ENCODE measurements around the gene ELAVL4.

The ELAVL4 gene

DNA sequence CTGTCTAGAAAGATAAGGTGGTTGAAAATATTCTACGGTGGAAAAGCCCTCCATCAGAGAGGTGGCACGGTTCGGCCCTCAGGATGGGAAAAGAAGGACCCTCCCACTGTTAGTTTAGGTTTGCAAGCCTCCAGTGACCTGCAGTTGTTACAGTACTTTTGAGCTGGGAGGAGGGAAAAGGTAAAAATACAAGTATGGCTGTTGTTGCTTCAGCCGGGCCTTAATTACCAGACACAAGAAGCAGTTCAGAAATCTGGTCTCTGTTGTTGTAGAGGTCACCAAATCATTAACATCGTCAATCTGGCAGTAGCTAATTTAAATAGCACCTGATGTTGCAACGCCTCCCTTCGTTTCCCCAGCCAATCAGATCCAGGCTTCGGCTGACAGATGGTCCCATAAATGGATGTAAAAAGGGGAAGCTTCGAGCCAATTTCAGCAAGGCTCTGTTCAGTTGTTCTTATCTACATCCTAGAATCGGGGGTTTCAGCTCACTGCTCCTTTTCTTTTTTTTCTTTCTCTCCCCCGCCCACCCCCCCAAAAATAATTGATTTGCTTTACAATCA lies at the start of gene ELAVL4:
ELAVL4 (plus strand) TSS at position 424 of the 563 bp plus-strand sequence. CDS start 270 bp downstream, outside the sequence.
- no peak for DNase-seq

- DNase-seq, result no peak
These were observed 48.4 kb upstream of the ELAVL4 start for GRCh38 chr1:50060279-50060678.

DNA sequence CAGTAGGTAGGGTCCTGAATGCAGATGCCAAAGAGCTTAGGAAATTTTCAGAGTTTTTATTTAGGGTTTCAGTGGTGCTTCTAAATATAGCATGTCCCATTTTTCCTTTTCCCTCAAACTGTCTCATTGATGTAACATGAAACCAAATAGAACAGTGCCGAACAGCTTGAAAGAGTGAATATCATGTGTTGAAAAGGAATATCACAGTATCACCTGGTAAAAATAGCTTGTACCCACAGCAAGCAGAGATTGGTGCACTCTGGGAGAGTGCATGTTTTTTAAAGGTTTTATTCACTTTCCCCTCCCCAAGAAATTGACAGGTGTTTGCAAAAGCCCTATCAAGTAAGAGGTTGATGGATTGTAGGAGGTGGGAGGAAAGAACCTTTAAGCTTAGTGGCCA lies 41.9 kb upstream of the ELAVL4 start:
- no peak for DNase-seq

DNA sequence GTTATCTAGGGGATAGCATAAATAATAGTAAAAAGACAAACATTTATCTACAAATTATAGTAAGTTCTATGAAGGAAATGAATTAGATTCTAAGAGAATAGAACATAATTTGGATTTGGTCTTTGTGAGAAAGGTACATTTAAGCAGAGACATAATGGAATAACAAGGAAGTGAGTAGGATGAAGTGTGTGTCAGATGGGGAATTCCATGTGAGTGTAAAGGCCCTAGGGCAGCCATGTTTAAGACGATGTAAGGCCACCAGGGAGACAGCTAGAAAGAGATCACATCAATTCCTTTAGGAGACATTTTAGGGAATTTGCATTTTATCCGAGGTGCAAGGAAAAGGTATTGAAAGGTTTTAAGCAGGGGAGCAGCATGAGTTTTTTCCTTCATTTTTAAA lies 33.8 kb upstream of the ELAVL4 start:
- DNase-seq, result no peak

- DNase-seq, result no peak
These were observed 31.4 kb upstream of the ELAVL4 start for GRCh38 chr1:50077273-50077672.

- DNase-seq, result peak; percentile 50
These were observed 27.7 kb upstream of the ELAVL4 start for GRCh38 chr1:50080904-50081586.

- DNase-seq, result no peak
These were observed 24.3 kb upstream of the ELAVL4 start for GRCh38 chr1:50084389-50084788.

GRCh38 chr1:50091068-50091467 lies 17.7 kb upstream of the ELAVL4 start:
- DNase-seq, result no peak

GRCh38 chr1:50095716-50096115 lies 13.0 kb upstream of the ELAVL4 start:
- DNase-seq, result no peak

DNA sequence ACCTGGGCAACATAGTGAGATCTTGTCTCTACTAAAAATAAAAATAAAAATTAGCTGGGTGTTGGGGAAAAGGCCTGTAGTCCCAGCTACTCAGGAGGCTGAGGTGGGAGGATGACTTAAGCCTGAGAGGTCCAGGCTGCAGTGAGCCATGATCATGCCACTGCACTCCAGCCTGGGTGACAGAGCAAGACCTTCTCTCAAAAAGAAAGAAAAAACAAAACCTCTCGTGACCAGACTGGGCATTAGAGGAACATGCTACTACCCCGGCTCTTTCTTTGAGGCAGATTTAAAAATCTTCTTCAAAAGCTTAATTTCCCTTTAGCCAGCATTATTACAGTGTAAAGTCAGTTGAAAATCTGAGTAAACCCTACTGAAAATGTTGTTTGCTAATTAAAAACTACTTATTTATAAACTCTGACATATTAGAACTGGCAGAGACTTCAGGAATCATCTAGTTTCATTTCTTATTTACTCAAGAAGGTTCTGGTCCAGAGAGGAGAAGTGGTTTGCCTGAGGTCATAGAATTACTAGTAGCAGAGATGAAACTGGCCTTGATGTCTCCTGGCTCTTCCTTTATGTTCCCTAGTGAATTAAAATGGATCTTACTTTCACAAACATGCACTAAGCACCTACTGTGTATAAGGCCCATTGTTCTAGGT lies 11.6 kb upstream of the ELAVL4 start:
- no peak for DNase-seq

GRCh38 chr1:50097791-50098190 lies 10.9 kb upstream of the ELAVL4 start:
- DNase-seq, result no peak

GRCh38 chr1:50098591-50099021 lies 10.1 kb upstream of the ELAVL4 start:
- DNase-seq, result no peak

- DNase-seq, result no peak
These were observed 9.1 kb upstream of the ELAVL4 start for GRCh38 chr1:50099654-50100053.

GRCh38 chr1:50103615-50104081 lies 5.1 kb upstream of the ELAVL4 start:
- DNase-seq, result no peak

DNA sequence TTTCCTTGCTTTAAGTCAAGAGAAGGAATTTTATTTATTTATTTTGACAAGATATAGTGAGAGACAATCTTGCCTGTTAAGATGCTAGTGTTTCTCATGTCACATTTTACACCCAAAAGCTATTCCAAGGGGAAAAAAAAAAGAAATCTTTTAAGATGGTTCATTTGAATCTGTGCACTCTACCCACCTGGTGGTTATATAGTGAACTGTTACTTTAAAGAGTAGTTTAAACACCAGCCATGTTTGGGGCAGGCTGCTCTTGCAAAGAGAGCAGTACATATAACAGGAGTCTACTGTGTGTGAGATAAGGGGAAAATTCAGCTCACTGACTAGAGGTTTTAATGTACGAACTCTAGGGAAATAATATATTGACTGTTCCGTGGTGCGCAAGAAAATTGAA lies 3.3 kb upstream of the ELAVL4 start:
- DNase-seq, result peak; percentile 28

GRCh38 chr1:50106095-50106761 lies 2.5 kb upstream of the ELAVL4 start:
- DNase-seq, result no peak

DNA sequence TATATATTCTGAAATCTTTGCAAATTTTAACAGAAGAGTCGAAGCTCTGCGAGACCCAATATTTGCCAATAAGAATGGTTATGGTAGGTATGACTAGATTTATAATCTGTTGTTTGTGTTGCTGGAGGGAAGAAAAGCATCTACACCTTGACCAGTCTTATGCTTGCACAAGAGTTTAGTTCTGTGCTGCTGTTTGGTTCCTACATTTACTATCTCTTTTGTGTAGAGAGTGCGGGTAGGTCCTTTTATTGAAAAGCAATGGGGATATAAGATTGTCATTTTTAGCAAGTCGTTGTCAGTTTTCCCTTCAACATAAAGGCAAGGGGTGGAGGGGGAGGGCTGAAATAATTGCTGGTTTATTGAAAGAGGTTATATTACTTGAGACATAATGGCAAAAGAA lies 396 bp downstream of the ELAVL4 start:
- no peak for DNase-seq

DNA sequence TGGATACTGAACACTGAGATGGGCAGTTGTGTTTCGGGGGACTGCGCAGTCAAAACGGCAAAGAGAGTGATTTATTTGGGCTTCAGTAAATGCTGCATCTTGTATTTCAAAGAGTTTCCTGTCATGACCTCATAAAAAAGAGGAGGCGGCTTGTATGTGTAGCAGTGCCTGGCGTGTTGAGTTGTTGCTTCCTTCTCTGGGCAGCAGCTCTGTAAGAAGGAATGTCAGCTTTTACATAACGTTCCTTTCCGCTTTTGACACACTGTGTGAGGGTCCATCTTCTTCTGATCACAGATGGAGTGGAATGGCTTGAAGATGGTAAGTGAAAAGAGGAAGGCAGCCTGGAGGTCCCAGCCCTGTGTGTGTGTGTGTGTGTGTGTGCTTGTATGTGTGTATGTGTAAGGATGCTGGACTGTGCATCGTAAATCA lies 941 bp downstream of the ELAVL4 start:
- peak; percentile 50 for DNase-seq

GRCh38 chr1:50110151-50110550 lies 1.4 kb downstream of the ELAVL4 start:
- peak; percentile 41 for DNase-seq

DNA sequence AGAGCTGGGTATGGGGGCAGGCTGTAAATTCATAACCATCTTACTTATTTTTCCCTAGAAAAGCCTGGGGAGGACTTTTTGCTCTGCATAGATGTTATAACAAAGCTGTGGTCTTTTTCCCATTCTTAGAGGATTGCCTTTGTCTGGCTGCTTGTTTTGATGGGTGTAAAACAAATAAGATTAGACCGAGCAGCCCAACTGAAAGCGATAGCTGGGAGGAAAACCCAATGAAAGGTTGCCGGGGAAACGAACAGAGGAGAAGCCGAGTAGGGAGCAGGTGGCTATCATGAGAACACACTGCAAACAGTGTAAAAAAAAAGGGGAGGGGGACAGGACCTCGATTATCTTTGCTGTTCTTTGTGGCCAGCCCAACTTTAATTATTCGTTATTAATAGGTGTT lies 1.9 kb downstream of the ELAVL4 start:
- DNase-seq, result peak; percentile 95

DNA sequence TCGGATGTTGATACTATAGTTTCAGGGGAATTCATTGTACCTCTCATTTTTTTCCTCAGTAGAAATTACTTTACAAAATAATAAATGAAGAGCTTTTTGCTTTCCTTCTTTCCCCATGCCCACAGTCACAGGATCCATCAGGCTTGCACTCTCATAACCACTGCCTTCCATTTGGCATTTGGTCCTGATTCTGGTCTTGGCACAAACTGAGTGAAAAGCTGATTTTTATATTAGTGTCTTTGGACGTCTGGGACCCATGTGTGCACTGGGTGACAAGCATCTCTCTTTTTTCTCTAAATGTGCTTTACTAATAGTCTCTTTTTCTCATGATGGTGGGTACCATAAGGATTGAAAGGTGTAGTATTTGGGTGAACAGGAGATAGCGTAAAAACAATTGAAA lies 2.8 kb downstream of the ELAVL4 start:
- DNase-seq, result peak; percentile 26

- DNase-seq, result no peak
These were observed 3.5 kb downstream of the ELAVL4 start for GRCh38 chr1:50112193-50112592.

- no peak for DNase-seq
These were observed 14.4 kb downstream of the ELAVL4 start for GRCh38 chr1:50123071-50123470.

All from NCI-H1105 (cell line).